ENCODE data around the gene FAM184A. TPM values are rescaled to one million over a fixed set of nuclear protein-coding genes. Genes with fewer than 3 reads are reported as not detected.

FAM184A gene
- total and polyA plus RNA-seq, 10 of the 15 experiments (the other 5 are each of a cell fraction or from before 2014, with no cell fraction given): 0.15 to 0.23 TPM; not detected in 8

DNA sequence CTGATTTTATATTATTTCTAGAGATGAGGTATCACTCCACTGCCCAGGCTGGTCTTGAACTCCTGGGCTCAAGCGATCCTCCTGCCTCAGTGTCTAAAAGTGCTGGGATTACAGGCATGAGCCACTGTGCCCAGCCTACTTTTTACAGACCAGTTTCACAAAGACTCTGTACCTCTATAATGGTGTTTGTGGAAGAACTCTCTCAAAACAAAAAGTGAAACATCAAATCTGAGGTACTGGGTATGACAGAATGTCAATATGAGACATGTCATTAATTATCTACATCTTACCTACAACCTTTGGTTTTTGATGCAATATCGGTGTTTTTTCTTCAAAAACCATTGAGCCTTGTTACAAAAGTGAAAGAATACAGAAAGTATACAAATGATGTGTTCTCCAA, 94.1 kb downstream of the FAM184A start:
- H3K4me3 ChIP-seq: no peak overlapping the region
- FAIRE-seq (no peak), ATAC-seq (peak; percentile 69), DNase-seq (ENCODE audit: low read depth, low spot score) (no peak)
- H3K79me2 ChIP-seq (ENCODE audit: control insufficient read depth, insufficient read depth, low read length): no peaks in the 10 kb centered on the region
- H3K4me1 ChIP-seq (ENCODE audit: control insufficient read depth, insufficient read depth, low read length): no peaks in the 10 kb centered on the region
- RAD21 ChIA-PET (ENCODE audit: unreplicated experiment): no interaction called here
- no peaks in the 10 kb centered on the region for H3K9me3 ChIP-seq (replicated peaks; ENCODE audit: control insufficient read depth, insufficient read depth, low read length)
- in situ Hi-C loops (cut with MboI) (no loop called here), intact Hi-C loops (cut with micrococcal nuclease; ENCODE audit: unreplicated experiment) (no loop called here)
- POLR2A ChIA-PET: no interaction called here
- 70% methylated on average over 2 of the region's 2 CpGs for WGBS (ENCODE audit: insufficient coverage, insufficient replicate concordance, low lambda C conversion rate, missing lambda C conversion rate)
- no TSS peak for BruUV-seq (replicated peaks)
- TF ChIP-seq, protein P1, sequence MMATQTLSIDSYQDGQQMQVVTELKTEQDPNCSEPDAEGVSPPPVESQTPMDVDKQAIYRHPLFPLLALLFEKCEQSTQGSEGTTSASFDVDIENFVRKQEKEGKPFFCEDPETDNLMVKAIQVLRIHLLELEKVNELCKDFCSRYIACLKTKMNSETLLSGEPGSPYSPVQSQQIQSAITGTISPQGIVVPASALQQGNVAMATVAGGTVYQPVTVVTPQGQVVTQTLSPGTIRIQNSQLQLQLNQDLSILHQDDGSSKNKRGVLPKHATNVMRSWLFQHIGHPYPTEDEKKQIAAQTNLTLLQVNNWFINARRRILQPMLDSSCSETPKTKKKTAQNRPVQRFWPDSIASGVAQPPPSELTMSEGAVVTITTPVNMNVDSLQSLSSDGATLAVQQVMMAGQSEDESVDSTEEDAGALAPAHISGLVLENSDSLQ (IDR thresholded peaks at IDR 0.05): peak; percentile 25; the same call in 1 of the 2 replicates
- TF ChIP-seq NFIC (IDR thresholded peaks at IDR 0.05; ENCODE audit: low read depth, low read length): no peak
- no peaks in the 10 kb centered on the region for H3K36me3 ChIP-seq (ENCODE audit: control insufficient read depth in 2 of 2, insufficient read depth in 2 of 2, low read length in 1 of 2)
- no peak overlapping the region for H3K9ac ChIP-seq (ENCODE audit: control insufficient read depth, insufficient read depth, low read length)
- H3K4me2 ChIP-seq (ENCODE audit: control insufficient read depth, insufficient read depth): no peak overlapping the region; the same call in 1 of the 2 replicates
- H3K27ac ChIP-seq (ENCODE audit: control insufficient read depth, insufficient read depth): no peak overlapping the region
- SMC1A ChIA-PET (ENCODE audit: uncharacterized antibody, unreplicated experiment): no interaction called here
- CTCF ChIA-PET: no interaction called here
- no peaks in the 10 kb centered on the region for H3K27me3 ChIP-seq (replicated peaks in 1 of 2; ENCODE audit: control insufficient read depth in 2 of 2, insufficient read depth in 2 of 2, low read length in 1 of 2)
- no peaks in the 10 kb centered on the region for H4K20me1 ChIP-seq (ENCODE audit: control insufficient read depth, insufficient read depth)
- H2AFZ ChIP-seq (ENCODE audit: control insufficient read depth, low read depth, low read length): peak overlapping the region; percentile 7; the same call in 1 of the 2 replicates

DNA sequence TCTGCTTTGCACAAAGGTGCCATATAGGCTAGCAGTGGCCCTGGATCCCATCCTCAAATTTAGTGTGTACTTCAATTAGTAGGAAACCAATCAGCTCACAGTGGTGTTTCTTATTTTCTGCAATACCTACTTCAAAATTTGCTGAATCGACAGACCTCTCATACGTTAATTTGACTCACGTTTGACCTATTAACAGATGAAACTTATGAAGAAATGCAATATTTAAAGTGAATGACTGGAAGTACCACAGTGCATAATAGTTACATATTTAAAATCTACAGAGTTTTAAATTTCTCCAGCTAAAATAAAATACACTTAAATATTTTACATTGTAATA, 95.9 kb downstream of the FAM184A start:
- ATAC-seq: no peak
- no peak overlapping the region for H3K4me3 ChIP-seq
- no TSS peak for BruUV-seq (replicated peaks)
- no peaks in the 10 kb centered on the region for H4K20me1 ChIP-seq (ENCODE audit: control insufficient read depth, insufficient read depth)
- H3K79me2 ChIP-seq (ENCODE audit: control insufficient read depth, insufficient read depth, low read length): no peaks in the 10 kb centered on the region
- TF ChIP-seq RELA (IDR thresholded peaks at IDR 0.05; ENCODE audit: borderline replicate concordance, partially characterized antibody) (no peak), POLR2A (IDR thresholded peaks at IDR 0.05; ENCODE audit: low read depth, low read length) (no peak), FOXM1 (IDR thresholded peaks at IDR 0.05; ENCODE audit: low read depth, low read length) (no peak), FOS (IDR thresholded peaks at IDR 0.05; ENCODE audit: borderline replicate concordance, extremely low read depth, insufficient read length) (no peak), KAT2A (conservative IDR thresholded peaks at IDR 0.05; ENCODE audit: control insufficient read depth, low read depth, low read length) (no peak), MYB (IDR thresholded peaks at IDR 0.05; ENCODE audit: borderline replicate concordance, low read depth, low read length) (no peak), EGR1 (IDR thresholded peaks at IDR 0.05; ENCODE audit: borderline replicate concordance in 1 of 2, low read depth in 2 of 2, low read length in 2 of 2) (no peak)
- TF ChIP-seq, protein P2, sequence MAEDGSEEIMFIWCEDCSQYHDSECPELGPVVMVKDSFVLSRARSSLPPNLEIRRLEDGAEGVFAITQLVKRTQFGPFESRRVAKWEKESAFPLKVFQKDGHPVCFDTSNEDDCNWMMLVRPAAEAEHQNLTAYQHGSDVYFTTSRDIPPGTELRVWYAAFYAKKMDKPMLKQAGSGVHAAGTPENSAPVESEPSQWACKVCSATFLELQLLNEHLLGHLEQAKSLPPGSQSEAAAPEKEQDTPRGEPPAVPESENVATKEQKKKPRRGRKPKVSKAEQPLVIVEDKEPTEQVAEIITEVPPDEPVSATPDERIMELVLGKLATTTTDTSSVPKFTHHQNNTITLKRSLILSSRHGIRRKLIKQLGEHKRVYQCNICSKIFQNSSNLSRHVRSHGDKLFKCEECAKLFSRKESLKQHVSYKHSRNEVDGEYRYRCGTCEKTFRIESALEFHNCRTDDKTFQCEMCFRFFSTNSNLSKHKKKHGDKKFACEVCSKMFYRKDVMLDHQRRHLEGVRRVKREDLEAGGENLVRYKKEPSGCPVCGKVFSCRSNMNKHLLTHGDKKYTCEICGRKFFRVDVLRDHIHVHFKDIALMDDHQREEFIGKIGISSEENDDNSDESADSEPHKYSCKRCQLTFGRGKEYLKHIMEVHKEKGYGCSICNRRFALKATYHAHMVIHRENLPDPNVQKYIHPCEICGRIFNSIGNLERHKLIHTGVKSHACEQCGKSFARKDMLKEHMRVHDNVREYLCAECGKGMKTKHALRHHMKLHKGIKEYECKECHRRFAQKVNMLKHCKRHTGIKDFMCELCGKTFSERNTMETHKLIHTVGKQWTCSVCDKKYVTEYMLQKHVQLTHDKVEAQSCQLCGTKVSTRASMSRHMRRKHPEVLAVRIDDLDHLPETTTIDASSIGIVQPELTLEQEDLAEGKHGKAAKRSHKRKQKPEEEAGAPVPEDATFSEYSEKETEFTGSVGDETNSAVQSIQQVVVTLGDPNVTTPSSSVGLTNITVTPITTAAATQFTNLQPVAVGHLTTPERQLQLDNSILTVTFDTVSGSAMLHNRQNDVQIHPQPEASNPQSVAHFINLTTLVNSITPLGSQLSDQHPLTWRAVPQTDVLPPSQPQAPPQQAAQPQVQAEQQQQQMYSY (CRISPR knock-in tag; IDR thresholded peaks at IDR 0.05): no peak
- TF ChIP-seq, protein P3, sequence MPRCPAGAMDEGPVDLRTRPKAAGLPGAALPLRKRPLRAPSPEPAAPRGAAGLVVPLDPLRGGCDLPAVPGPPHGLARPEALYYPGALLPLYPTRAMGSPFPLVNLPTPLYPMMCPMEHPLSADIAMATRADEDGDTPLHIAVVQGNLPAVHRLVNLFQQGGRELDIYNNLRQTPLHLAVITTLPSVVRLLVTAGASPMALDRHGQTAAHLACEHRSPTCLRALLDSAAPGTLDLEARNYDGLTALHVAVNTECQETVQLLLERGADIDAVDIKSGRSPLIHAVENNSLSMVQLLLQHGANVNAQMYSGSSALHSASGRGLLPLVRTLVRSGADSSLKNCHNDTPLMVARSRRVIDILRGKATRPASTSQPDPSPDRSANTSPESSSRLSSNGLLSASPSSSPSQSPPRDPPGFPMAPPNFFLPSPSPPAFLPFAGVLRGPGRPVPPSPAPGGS (IDR thresholded peaks at IDR 0.05; ENCODE audit: borderline replicate concordance, insufficient read depth, low read depth, low read length, poor library complexity, severe bottlenecking): no peak
- no peak for DNase-seq (ENCODE audit: low read depth, low spot score)
- H3K36me3 ChIP-seq (ENCODE audit: control insufficient read depth in 2 of 2, insufficient read depth in 2 of 2, low read length in 1 of 2): no peaks in the 10 kb centered on the region
- 84% methylated on average over 3 of the region's 3 CpGs for WGBS (ENCODE audit: insufficient coverage, insufficient replicate concordance, low lambda C conversion rate, missing lambda C conversion rate)
- in situ Hi-C loops (cut with MboI) (no loop called here), intact Hi-C loops (cut with micrococcal nuclease; ENCODE audit: unreplicated experiment) (no loop called here)
- no peak for FAIRE-seq
- H3K4me2 ChIP-seq (ENCODE audit: control insufficient read depth, insufficient read depth): no peak overlapping the region
- ChIA-PET CTCF (interaction anchor here (1.3 kb wide), 1 partner anchor 12 kb away, joined by 3 read pairs; no protein-coding TSS in a partner anchor), SMC1A (ENCODE audit: uncharacterized antibody, unreplicated experiment) (interaction anchor here (0.8 kb wide), 1 partner anchor 19 kb away, joined by 4 read pairs; no protein-coding TSS in a partner anchor), POLR2A (interaction anchor here (0.5 kb wide), 1 partner anchor 59 kb away, joined by 8 read pairs; no protein-coding TSS in a partner anchor), RAD21 (ENCODE audit: unreplicated experiment) (no interaction called here)
- H3K27ac ChIP-seq (ENCODE audit: control insufficient read depth, insufficient read depth): no peak overlapping the region
- H2AFZ ChIP-seq (ENCODE audit: control insufficient read depth, low read depth, low read length): no peak overlapping the region
- H3K4me1 ChIP-seq (ENCODE audit: control insufficient read depth, insufficient read depth, low read length): no peaks in the 10 kb centered on the region
- H3K9ac ChIP-seq (ENCODE audit: control insufficient read depth, insufficient read depth, low read length): no peak overlapping the region
- H3K27me3 ChIP-seq (replicated peaks in 1 of 2; ENCODE audit: control insufficient read depth in 2 of 2, insufficient read depth in 2 of 2, low read length in 1 of 2): no peaks in the 10 kb centered on the region
- H3K9me3 ChIP-seq (replicated peaks; ENCODE audit: control insufficient read depth, insufficient read depth, low read length): no peaks in the 10 kb centered on the region

Data from GM12878 (cell line).